Measurements from ENCODE around the gene PTPRN2.
"Not testable (repeated sequence)": the region's sequence is repeated elsewhere in the genome, so short reads cannot be mapped to it uniquely, and the experiment has no call there.

Gene PTPRN2

DNA sequence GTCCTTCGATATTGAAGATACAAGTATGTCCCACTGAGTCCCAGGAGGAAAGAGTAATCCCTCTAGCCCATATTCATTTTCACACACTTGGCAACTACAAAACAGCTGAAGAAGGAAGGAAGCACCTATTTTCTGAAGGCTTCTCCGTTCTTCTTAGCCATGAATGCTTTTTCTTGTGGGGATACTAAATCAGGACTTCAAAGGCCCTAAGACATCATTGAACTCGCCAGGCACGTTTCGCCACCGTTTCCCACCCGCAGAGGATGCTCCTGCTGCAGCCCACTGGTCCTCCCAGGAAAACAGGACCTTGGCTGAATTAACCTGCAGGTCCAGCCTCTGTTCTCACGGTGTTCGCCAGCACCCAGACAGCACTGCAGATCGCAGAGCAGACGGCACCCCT is 689.4 kb downstream of the PTPRN2 start:
- DNase-seq (ENCODE audit: low read depth), result no peak
- no peak for TF ChIP-seq CTCF (IDR thresholded peaks at IDR 0.05; ENCODE audit: low read depth, low read length, missing control alignments)
- H3K4me3 ChIP-seq (ENCODE audit: low read depth, low read length), result no peak overlapping the region

DNA sequence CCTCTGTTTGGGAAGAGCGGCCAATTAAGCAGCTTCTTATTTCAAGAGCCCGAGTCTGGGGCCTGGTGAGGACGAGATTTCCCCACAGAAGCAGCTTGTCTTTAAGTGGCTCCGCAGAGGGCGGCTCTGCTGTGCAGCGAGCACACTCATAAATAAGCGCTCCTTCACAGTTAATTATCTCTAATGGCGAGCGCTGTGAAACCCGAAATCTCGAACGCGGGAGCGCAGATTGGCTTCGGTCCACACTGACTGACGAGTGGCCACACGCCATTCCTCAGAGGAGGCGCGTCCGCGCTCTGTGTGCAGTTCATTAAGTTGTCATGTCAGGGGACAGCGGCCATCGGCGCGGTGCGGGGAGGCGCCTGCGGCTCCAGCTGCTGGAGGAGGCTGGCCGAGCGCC is 689.9 kb downstream of the PTPRN2 start:
- no peak for DNase-seq (ENCODE audit: low read depth)

GRCh38 chr7:157896774-157897555 is 690.7 kb downstream of the PTPRN2 start:
- no peak for TF ChIP-seq CTCF (IDR thresholded peaks at IDR 0.05; ENCODE audit: low read depth, low read length, missing control alignments)
- no peak overlapping the region for H3K4me3 ChIP-seq (ENCODE audit: low read depth, low read length)
- no peak for DNase-seq (ENCODE audit: low read depth)

More for the DNA sequence above, 689.9 kb downstream of the PTPRN2 start:
- no peak overlapping the region for H3K4me3 ChIP-seq (ENCODE audit: low read depth, low read length)
- no peak for TF ChIP-seq CTCF (IDR thresholded peaks at IDR 0.05; ENCODE audit: low read depth, low read length, missing control alignments)

GRCh38 chr7:157896376-157896675 is 691.3 kb downstream of the PTPRN2 start:
- H3K4me3 ChIP-seq (ENCODE audit: low read depth, low read length); DNase-seq (ENCODE audit: low read depth): not testable (repeated sequence)

DNA sequence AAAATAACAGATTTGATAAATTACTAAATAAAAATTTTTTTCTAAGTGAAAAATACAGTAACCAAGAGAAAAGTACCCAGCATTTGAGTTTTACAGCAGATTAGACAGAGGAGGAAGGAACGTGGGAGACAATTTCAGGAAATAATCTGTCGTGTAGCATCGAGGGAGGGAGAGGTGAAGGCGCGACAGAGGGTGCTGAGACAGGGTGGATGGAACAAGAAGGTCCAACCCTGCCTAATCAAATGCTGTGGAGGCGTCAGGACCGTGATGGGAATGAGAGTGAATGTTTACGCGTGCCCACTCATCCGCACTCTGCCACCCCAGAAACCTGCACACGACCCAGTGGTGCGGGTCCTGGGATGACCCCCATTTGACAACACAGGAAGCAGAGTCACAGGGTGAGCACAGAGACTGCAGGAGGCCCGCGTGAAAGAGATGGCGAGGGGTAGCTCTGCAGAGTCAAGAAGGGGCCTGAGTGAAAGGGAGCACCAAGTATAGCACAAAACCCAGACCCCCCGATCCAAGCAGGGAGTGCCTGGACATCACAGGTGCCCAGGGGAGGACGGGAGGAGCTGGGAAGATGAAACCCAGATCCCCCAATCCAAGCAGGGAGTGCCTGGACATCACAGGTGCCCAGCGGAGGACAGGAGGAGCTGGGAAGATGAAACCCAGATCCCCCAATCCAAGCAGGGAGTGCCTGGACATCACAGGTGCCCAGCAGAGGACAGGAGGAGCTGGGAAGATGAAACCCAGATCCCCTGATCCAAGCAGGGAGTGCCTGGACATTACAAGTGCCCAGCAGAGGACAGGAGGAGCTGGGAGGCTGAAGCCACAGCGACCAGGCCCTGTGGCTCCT is 691.9 kb downstream of the PTPRN2 start:
- H3K4me3 ChIP-seq (ENCODE audit: low read depth, low read length), result no peak overlapping the region
- no peak for DNase-seq (ENCODE audit: low read depth)
- TF ChIP-seq CTCF (IDR thresholded peaks at IDR 0.05; ENCODE audit: low read depth, low read length, missing control alignments), result no peak

- not testable (repeated sequence) for DNase-seq (ENCODE audit: low read depth); H3K4me3 ChIP-seq (ENCODE audit: low read depth, low read length)
Measured at GRCh38 chr7:157895098-157895497, 692.5 kb downstream of the PTPRN2 start.

DNA sequence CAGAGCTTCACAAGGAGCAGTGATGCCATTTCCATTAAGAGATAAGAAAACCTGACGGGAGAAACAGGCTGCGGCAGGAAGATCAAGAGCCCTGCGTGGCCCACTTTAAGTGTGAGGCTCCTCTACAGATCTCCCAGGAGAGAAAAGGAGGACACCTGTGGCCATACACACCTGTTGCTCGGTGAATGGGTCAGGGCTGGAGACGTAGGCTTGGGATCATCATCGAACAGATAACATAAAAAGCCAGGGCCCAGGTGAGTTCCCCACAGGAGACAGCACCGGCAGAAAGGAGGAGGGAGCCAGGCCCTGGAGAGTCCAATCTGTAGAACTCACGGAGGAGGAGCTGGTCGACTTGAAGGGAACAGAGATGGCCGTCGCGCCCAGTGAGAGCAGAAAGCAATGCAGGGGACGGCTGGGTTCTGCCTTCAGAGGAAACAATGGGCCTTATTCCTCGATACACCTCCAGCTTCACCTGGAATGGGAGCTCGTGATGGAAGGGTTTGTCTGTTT is 694.0 kb downstream of the PTPRN2 start:
- no peak for DNase-seq (ENCODE audit: low read depth)
- no peak overlapping the region for H3K4me3 ChIP-seq (ENCODE audit: low read depth, low read length)
- no peak for TF ChIP-seq CTCF (IDR thresholded peaks at IDR 0.05; ENCODE audit: low read depth, low read length, missing control alignments)
